GM18951 (cell line): ENCODE results near the gene CERS6.
"Not testable (repeated sequence)": the region's sequence is repeated elsewhere in the genome, so short reads cannot be mapped to it uniquely, and the experiment has no call there.

Source experiments
- POLR2A ChIP-seq: IDR thresholded peaks from 4 replicates; pipeline ENCODE4 v1.6.1; 2011; ENCODE audit warnings: mild to moderate bottlenecking; ENCODE audit not compliant: insufficient read length, insufficient read depth; ENCODE audit errors: extremely low read depth
- in situ Hi-C: fragments of 300-500 bp; cut with MboI; formaldehyde crosslinking; loops from one replicate; pipeline ENCODE4 v1.12.0; 2022; ENCODE audit warnings: low sequenced_read_pairs, mixed read lengths, inconsistent platforms; ENCODE audit not compliant: unreplicated experiment

The CERS6 gene

GRCh38 chr2:168770796-168771195 is 314.7 kb downstream of the CERS6 start:
- no peak for TF ChIP-seq POLR2A
- in situ Hi-C loops: no loop called here

GRCh38 chr2:168772704-168773103 is 316.6 kb downstream of the CERS6 start:
- in situ Hi-C loops: no loop called here
- TF ChIP-seq POLR2A: no peak

GRCh38 chr2:168773128-168773527 is 317.1 kb downstream of the CERS6 start:
- in situ Hi-C loops: no loop called here
- no peak for TF ChIP-seq POLR2A

- in situ Hi-C loops: no loop called here
- TF ChIP-seq POLR2A: no peak
These were observed 317.8 kb downstream of the CERS6 start for GRCh38 chr2:168773719-168774521.

GRCh38 chr2:168775837-168776236 is 319.8 kb downstream of the CERS6 start:
- in situ Hi-C loops: no loop called here

GRCh38 chr2:168780669-168781071 is 324.6 kb downstream of the CERS6 start:
- in situ Hi-C loops: no loop called here
- no peak for TF ChIP-seq POLR2A

More at GRCh38 chr2:168775837-168776236, 319.8 kb downstream of the CERS6 start:
- TF ChIP-seq POLR2A: no peak

GRCh38 chr2:168781191-168781817 is 325.2 kb downstream of the CERS6 start:
- in situ Hi-C loops: no loop called here

GRCh38 chr2:168782271-168782670 is 326.2 kb downstream of the CERS6 start:
- no peak for TF ChIP-seq POLR2A
- in situ Hi-C loops: no loop called here

More at GRCh38 chr2:168781191-168781817, 325.2 kb downstream of the CERS6 start:
- TF ChIP-seq POLR2A: no peak

- in situ Hi-C loops: no loop called here
- TF ChIP-seq POLR2A: no peak
These were observed 328.9 kb downstream of the CERS6 start for GRCh38 chr2:168784993-168785392.

- in situ Hi-C loops: no loop called here
- no peak for TF ChIP-seq POLR2A
These were observed 331.2 kb downstream of the CERS6 start for GRCh38 chr2:168787098-168787781.

GRCh38 chr2:168787782-168788376 is 331.8 kb downstream of the CERS6 start:
- TF ChIP-seq POLR2A: no peak
- in situ Hi-C loops: no loop called here

GRCh38 chr2:168789776-168790175 is 333.7 kb downstream of the CERS6 start:
- TF ChIP-seq POLR2A: no peak
- in situ Hi-C loops: no loop called here

- no peak for TF ChIP-seq POLR2A
- in situ Hi-C loops: no loop called here
These were observed 334.3 kb downstream of the CERS6 start for GRCh38 chr2:168790226-168790902.

- in situ Hi-C loops: not testable (repeated sequence)
These were observed 335.1 kb downstream of the CERS6 start for GRCh38 chr2:168791140-168791539.
